SK-N-SH treated with all-trans-retinoic acid at 6 μM for 48 hours (cell line): Measurements from ENCODE around the gene HS6ST3.

Source experiments
- BACH2 ChIP-seq: fragments of 250-450 bp; sonication (Bioruptor Pico); IDR thresholded peaks from 2 replicates; pipeline ENCODE4 v1.9.0; 2021; ENCODE audit warnings: mild to moderate bottlenecking, borderline replicate concordance
- ESRRG ChIP-seq: fragments of 250-450 bp; sonication (Bioruptor Pico); IDR thresholded peaks from 2 replicates; pipeline ENCODE4 v1.6.1; 2021; ENCODE audit warnings: mild to moderate bottlenecking
- GLIS3 ChIP-seq: fragments of 250-450 bp; sonication (Bioruptor Pico); IDR thresholded peaks from 2 replicates; pipeline ENCODE4 v1.5.0; 2020; ENCODE audit warnings: mild to moderate bottlenecking, moderate library complexity
- OSR1 ChIP-seq: fragments of 250-450 bp; sonication (Bioruptor Pico); IDR thresholded peaks from 2 replicates; pipeline ENCODE4 v1.8.0; 2022; ENCODE audit warnings: moderate library complexity, mild to moderate bottlenecking, inconsistent platforms
- PPARA ChIP-seq: fragments of 250-450 bp; sonication (Bioruptor Pico); IDR thresholded peaks from 2 replicates; pipeline ENCODE4 v1.5.0; 2020; ENCODE audit warnings: mild to moderate bottlenecking, borderline replicate concordance
- RARB ChIP-seq: fragments of 250-450 bp; sonication (Bioruptor Pico); IDR thresholded peaks from 2 replicates; pipeline ENCODE4 v1.8.0; 2021; ENCODE audit warnings: mild to moderate bottlenecking, moderate library complexity
- TCF4 ChIP-seq: fragments of 250-450 bp; sonication (Bioruptor Pico); IDR thresholded peaks from 2 replicates; pipeline ENCODE4 v1.8.0; 2021; ENCODE audit warnings: mild to moderate bottlenecking, moderate library complexity, borderline replicate concordance
- ZC3H10 ChIP-seq: fragments of 250-450 bp; sonication (Bioruptor Pico); IDR thresholded peaks from 2 replicates; pipeline ENCODE4 v1.5.1; 2021; ENCODE audit warnings: mild to moderate bottlenecking, moderate library complexity
- ZFP30 ChIP-seq: fragments of 450-650 bp; formaldehyde crosslinking; IDR thresholded peaks from 2 replicates; pipeline ENCODE4 v1.5.0; 2022; ENCODE audit warnings: mild to moderate bottlenecking, moderate library complexity
- TF ChIP-seq, protein P1 (sequence below): fragments of 250-450 bp; sonication (Bioruptor Pico); IDR thresholded peaks from 2 replicates; pipeline ENCODE4 v1.8.0; 2021; ENCODE audit warnings: low read depth, mild to moderate bottlenecking, moderate library complexity, borderline replicate concordance
- TF ChIP-seq, protein P2 (sequence below): fragments of 250-450 bp; sonication (Bioruptor Pico); IDR thresholded peaks from 2 replicates; pipeline ENCODE4 v1.8.0; 2020; ENCODE audit warnings: mild to moderate bottlenecking, moderate library complexity, borderline replicate concordance

DNA sequence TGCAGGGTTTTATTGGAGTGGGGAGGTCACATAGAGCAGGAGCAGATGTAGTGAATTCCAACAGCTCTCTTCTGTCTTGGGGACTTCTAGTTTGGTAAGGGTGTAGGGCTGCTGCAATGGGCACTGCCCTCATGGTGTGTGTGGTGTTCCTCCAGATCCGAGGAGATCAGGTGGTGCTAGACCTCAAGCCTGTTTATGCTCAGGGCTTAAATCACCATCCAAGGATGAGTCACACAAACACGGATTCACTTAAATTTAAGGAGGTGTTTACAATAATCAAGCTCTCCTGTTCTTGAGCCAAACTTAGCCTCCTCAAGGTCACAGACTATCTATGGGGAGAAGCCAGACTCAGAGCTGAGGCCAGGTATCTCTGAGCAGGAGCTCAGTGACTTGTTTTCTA lies 23.0 kb downstream of the HS6ST3 start:
- no peak for TF ChIP-seq GLIS3 (CRISPR knock-in tag)
- TF ChIP-seq PPARA: no peak
- no peak for TF ChIP-seq RARB
- TF ChIP-seq, protein P1, sequence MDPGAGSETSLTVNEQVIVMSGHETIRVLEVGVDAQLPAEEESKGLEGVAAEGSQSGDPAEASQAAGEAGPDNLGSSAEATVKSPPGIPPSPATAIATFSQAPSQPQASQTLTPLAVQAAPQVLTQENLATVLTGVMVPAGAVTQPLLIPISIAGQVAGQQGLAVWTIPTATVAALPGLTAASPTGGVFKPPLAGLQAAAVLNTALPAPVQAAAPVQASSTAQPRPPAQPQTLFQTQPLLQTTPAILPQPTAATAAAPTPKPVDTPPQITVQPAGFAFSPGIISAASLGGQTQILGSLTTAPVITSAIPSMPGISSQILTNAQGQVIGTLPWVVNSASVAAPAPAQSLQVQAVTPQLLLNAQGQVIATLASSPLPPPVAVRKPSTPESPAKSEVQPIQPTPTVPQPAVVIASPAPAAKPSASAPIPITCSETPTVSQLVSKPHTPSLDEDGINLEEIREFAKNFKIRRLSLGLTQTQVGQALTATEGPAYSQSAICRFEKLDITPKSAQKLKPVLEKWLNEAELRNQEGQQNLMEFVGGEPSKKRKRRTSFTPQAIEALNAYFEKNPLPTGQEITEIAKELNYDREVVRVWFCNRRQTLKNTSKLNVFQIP (CRISPR knock-in tag): no peak
- TF ChIP-seq, protein P2, sequence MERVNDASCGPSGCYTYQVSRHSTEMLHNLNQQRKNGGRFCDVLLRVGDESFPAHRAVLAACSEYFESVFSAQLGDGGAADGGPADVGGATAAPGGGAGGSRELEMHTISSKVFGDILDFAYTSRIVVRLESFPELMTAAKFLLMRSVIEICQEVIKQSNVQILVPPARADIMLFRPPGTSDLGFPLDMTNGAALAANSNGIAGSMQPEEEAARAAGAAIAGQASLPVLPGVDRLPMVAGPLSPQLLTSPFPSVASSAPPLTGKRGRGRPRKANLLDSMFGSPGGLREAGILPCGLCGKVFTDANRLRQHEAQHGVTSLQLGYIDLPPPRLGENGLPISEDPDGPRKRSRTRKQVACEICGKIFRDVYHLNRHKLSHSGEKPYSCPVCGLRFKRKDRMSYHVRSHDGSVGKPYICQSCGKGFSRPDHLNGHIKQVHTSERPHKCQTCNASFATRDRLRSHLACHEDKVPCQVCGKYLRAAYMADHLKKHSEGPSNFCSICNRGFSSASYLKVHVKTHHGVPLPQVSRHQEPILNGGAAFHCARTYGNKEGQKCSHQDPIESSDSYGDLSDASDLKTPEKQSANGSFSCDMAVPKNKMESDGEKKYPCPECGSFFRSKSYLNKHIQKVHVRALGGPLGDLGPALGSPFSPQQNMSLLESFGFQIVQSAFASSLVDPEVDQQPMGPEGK (CRISPR knock-in tag): no peak
- TF ChIP-seq BACH2: no peak
- no peak for TF ChIP-seq OSR1 (CRISPR knock-in tag)
- no peak for TF ChIP-seq ZC3H10 (CRISPR knock-in tag)
- TF ChIP-seq TCF4 (CRISPR knock-in tag): no peak
- no peak for TF ChIP-seq ESRRG (CRISPR knock-in tag)
- TF ChIP-seq ZFP30 (CRISPR knock-in tag): no peak
